Epidermal melanocyte (primary cell): ENCODE results near the gene CAT.
A peak's percentile ranks its signal among the peaks of the same experiment; 100 is the strongest.

Source experiments
- DNase-seq: peaks from one replicate; pipeline ENCODE4 v3.0.0; 2011; ENCODE audit warnings: low spot score; ENCODE audit not compliant: insufficient read length

CAT gene

GRCh38 chr11:34495239-34495723 lies 56.5 kb downstream of the CAT start:
- DNase-seq = no peak

GRCh38 chr11:34495724-34496377 lies 57.1 kb downstream of the CAT start:
- DNase-seq = no peak

- no peak for DNase-seq
These were observed 61.2 kb downstream of the CAT start for GRCh38 chr11:34499719-34500500.

- DNase-seq = peak; percentile 43
These were observed 62.8 kb downstream of the CAT start for GRCh38 chr11:34501500-34501899.

GRCh38 chr11:34501949-34502348 lies 63.2 kb downstream of the CAT start:
- DNase-seq = no peak

GRCh38 chr11:34502949-34503348 lies 64.2 kb downstream of the CAT start:
- no peak for DNase-seq

GRCh38 chr11:34505874-34506273 lies 67.1 kb downstream of the CAT start:
- no peak for DNase-seq

- DNase-seq = no peak
These were observed 68.4 kb downstream of the CAT start for GRCh38 chr11:34507156-34507555.

GRCh38 chr11:34507610-34508009 lies 68.9 kb downstream of the CAT start:
- no peak for DNase-seq

- DNase-seq = no peak
These were observed 69.8 kb downstream of the CAT start for GRCh38 chr11:34508524-34508923.

- no peak for DNase-seq
These were observed 70.7 kb downstream of the CAT start for GRCh38 chr11:34509336-34509876.

GRCh38 chr11:34510218-34510617 lies 71.5 kb downstream of the CAT start:
- DNase-seq = no peak

GRCh38 chr11:34510673-34511072 lies 71.9 kb downstream of the CAT start:
- DNase-seq = no peak

GRCh38 chr11:34512840-34513681 lies 74.3 kb downstream of the CAT start:
- peak; percentile 49 for DNase-seq

GRCh38 chr11:34513682-34514449 lies 75.1 kb downstream of the CAT start, which contains the start of gene ELF5:
Gene ELF5 (minus strand): TSS chr11:34513794. CDS start chr11:34505749, 8,045 bp downstream.
- DNase-seq = no peak

GRCh38 chr11:34514597-34514996 lies 75.9 kb downstream of the CAT start:
- no peak for DNase-seq

- no peak for DNase-seq
These were observed 77.7 kb downstream of the CAT start for GRCh38 chr11:34516247-34517040.

GRCh38 chr11:34519595-34520235 lies 81.0 kb downstream of the CAT start:
- DNase-seq = no peak

- no peak for DNase-seq
These were observed 82.5 kb downstream of the CAT start for GRCh38 chr11:34521265-34521664.
